Neuronal stem cell (in vitro differentiated cells): Measurements from ENCODE around the gene PDS5B.

ENCODE experiments used
- DNase-seq: peaks from one replicate; pipeline ENCODE4 v3.0.0-alpha.2; 2013; ENCODE audit warnings: low spot score
- H2AFZ ChIP-seq: one replicate; pipeline ENCODE4 v1.6.1; 2013; ENCODE audit warnings: mild to moderate bottlenecking, low read length, inconsistent platforms
- H2AK5ac ChIP-seq: 2 replicates; pipeline ENCODE4 v1.6.1; 2013; ENCODE audit warnings: low read depth, mild to moderate bottlenecking, inconsistent platforms, low read length, moderate library complexity, mixed read lengths
- H2BK120ac ChIP-seq: 2 replicates; pipeline ENCODE4 v1.6.1; 2013; ENCODE audit warnings: low read depth, mild to moderate bottlenecking, inconsistent platforms, low read length, moderate library complexity, mixed read lengths
- H2BK12ac ChIP-seq: one replicate; pipeline ENCODE4 v1.6.1; 2013; ENCODE audit warnings: low read length, inconsistent platforms
- H2BK15ac ChIP-seq: 2 replicates; pipeline ENCODE4 v1.6.1; 2013; ENCODE audit warnings: mild to moderate bottlenecking, low read length, inconsistent platforms, mixed read lengths
- H2BK5ac ChIP-seq: one replicate; pipeline ENCODE4 v1.6.1; 2013; ENCODE audit warnings: inconsistent platforms, mild to moderate bottlenecking, low read length, moderate library complexity
- H3K14ac ChIP-seq: one replicate; pipeline ENCODE4 v1.6.1; 2013; ENCODE audit warnings: low read length, inconsistent platforms
- H3K18ac ChIP-seq: 2 replicates; pipeline ENCODE4 v1.6.1; 2013; ENCODE audit warnings: low read length, inconsistent platforms
- H3K23ac ChIP-seq: 2 replicates; pipeline ENCODE4 v1.6.1; 2013; ENCODE audit warnings: low read depth, mild to moderate bottlenecking, mixed read lengths, low read length, inconsistent platforms; ENCODE audit not compliant: poor library complexity
- H3K27ac ChIP-seq: replicated peaks from 3 replicates; pipeline ENCODE4 v1.5.1; 2013; ENCODE audit warnings: low read length, inconsistent platforms
- H3K27me3 ChIP-seq, 3 experiments: 2 replicates each; pipeline ENCODE4 v1.6.1; 2013; ENCODE audit warnings: low read length in 3 of 3, mild to moderate bottlenecking in 2 of 3, inconsistent platforms in 1 of 3, low read depth in 1 of 3, mixed read lengths in 1 of 3, moderate library complexity in 1 of 3; ENCODE audit not compliant: control insufficient read depth in 3 of 3, insufficient read depth in 3 of 3
- H3K36me3 ChIP-seq, 2 donors: replicated peaks in 1 of 2; 2 replicates each; pipeline ENCODE4 v1.6.1; 2013; ENCODE audit warnings: low read length in 2 of 2; ENCODE audit not compliant: control insufficient read depth in 2 of 2, insufficient read depth in 2 of 2
- H3K4ac ChIP-seq: 2 replicates; pipeline ENCODE4 v1.6.1; 2013; ENCODE audit warnings: inconsistent platforms, mild to moderate bottlenecking, low read length, moderate library complexity
- H3K4me1 ChIP-seq, 2 donors: 1 replicate in 1 of 2; 2 replicates in 1 of 2; pipeline ENCODE4 v1.6.1; 2013; ENCODE audit warnings: low read length in 2 of 2, low read depth in 1 of 2; ENCODE audit not compliant: control insufficient read depth in 2 of 2, insufficient read depth in 1 of 2
- H3K4me2 ChIP-seq: one replicate; pipeline ENCODE4 v1.6.1; 2013; ENCODE audit warnings: mild to moderate bottlenecking, low read length, inconsistent platforms; ENCODE audit not compliant: insufficient read depth, poor library complexity, severe bottlenecking
- H3K4me3 ChIP-seq, 2 donors: 2 replicates each; pipeline ENCODE4 v1.5.1; 2013; ENCODE audit warnings: low read length in 2 of 2, mild to moderate bottlenecking in 2 of 2, inconsistent platforms in 1 of 2, moderate library complexity in 1 of 2
- H3K79me1 ChIP-seq: one replicate; pipeline ENCODE4 v1.6.1; 2013; ENCODE audit warnings: low read depth, mild to moderate bottlenecking, inconsistent platforms, low read length, moderate library complexity
- H3K9ac ChIP-seq: one replicate; pipeline ENCODE4 v1.6.1; 2013; ENCODE audit warnings: mild to moderate bottlenecking, low read depth, low read length, inconsistent platforms; ENCODE audit not compliant: poor library complexity
- H3K9me3 ChIP-seq, 2 donors: replicated peaks in 1 of 2; 2 replicates each; pipeline versions ENCODE3 to v1.6.1; 2013; ENCODE audit warnings: low read length in 2 of 2, mild to moderate bottlenecking in 2 of 2, inconsistent platforms in 1 of 2, low read depth in 1 of 2, mixed read lengths in 1 of 2, moderate library complexity in 1 of 2; ENCODE audit not compliant: control insufficient read depth in 2 of 2, insufficient read depth in 1 of 2
- H4K8ac ChIP-seq: one replicate; pipeline ENCODE4 v1.6.1; 2013; ENCODE audit warnings: low read depth, mild to moderate bottlenecking, inconsistent platforms, low read length, moderate library complexity
- H4K91ac ChIP-seq: one replicate; pipeline ENCODE4 v1.6.1; 2013; ENCODE audit warnings: low read length, low read depth, mild to moderate bottlenecking, inconsistent platforms; ENCODE audit not compliant: poor library complexity
- WGBS, 2 donors: extraction: QIAGEN DNeasy Blood & Tissue Kit; methylation state at CpG; one replicate each; pipeline ENCODE4 v1.1.7; 2013; ENCODE audit warnings: missing lambda C conversion rate in 2 of 2, mixed read lengths in 1 of 2; ENCODE audit not compliant: insufficient read length in 2 of 2, insufficient replicate concordance in 1 of 2; ENCODE audit errors: extremely low coverage in 2 of 2; 5-methylcytosine and 5-hydroxymethylcytosine counted together

The PDS5B gene

DNA sequence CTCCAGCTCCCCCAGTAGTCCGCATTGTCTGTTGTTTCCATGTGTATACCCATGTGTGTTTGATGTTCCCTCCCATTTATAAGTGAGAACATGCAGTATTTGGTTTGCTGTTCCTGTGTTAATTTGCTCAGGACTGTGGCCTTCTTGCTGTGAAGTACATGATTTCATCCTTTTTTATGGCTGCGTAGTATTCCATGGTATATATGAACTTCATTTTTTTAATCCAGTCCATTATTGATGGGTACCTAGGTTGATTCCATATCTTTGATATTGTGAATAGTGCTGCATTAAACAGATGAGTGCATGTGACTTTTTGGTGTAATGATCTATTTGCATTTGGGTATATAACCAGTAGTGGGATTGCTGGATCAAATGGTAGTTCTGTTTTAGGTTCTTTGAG lies 175.2 kb downstream of the PDS5B start:
- Histone ChIP-seq H3K4ac (no peak overlapping the region), H2AK5ac (no peak overlapping the region), H3K4me2 (no peak overlapping the region), H3K79me1 (no peaks in the 10 kb centered on the region), H3K4me3 (no peak overlapping the region), H3K27ac (no peak overlapping the region), H3K27me3 (no peaks in the 10 kb centered on the region), H3K36me3 (peaks cover 4 to 92% of the 10 kb centered on the region in 2 donors), H4K8ac (no peak overlapping the region), H3K14ac (no peak overlapping the region), H2AFZ (no peak overlapping the region), H2BK5ac (no peak overlapping the region), H2BK120ac (no peak overlapping the region), H3K18ac (no peak overlapping the region), H2BK12ac (no peak overlapping the region), H4K91ac (no peak overlapping the region), H3K9ac (no peak overlapping the region), H3K23ac (no peak overlapping the region), H3K4me1 (no peaks in the 10 kb centered on the region), H3K9me3 (peaks cover 0 to 5% of the 10 kb centered on the region in 2 donors), H2BK15ac (no peak overlapping the region)
- no peak for DNase-seq
- WGBS, 2 donors: no CpG with 5 or more reads among the region's 2 CpGs

- no peak overlapping the region for H3K18ac ChIP-seq
- no peak overlapping the region for H3K4me2 ChIP-seq
- no peak for DNase-seq
- no peak overlapping the region for H2AFZ ChIP-seq
- peaks cover 0 to 22% of the 10 kb centered on the region in 2 donors for H3K9me3 ChIP-seq
- no peaks in the 10 kb centered on the region for H3K27me3 ChIP-seq
- H4K91ac ChIP-seq: no peak overlapping the region
- peaks cover 3 to 67% of the 10 kb centered on the region in 2 donors for H3K36me3 ChIP-seq
- H3K4me1 ChIP-seq: no peaks in the 10 kb centered on the region
- H2BK12ac ChIP-seq: no peak overlapping the region
- H4K8ac ChIP-seq: no peak overlapping the region
- H3K4me3 ChIP-seq: no peak overlapping the region
- H3K14ac ChIP-seq: no peak overlapping the region
- H2BK5ac ChIP-seq: no peak overlapping the region
- no peak overlapping the region for H3K23ac ChIP-seq
- no peak overlapping the region for H3K27ac ChIP-seq
- no peak overlapping the region for H2AK5ac ChIP-seq
- H3K4ac ChIP-seq: no peak overlapping the region
- no peak overlapping the region for H3K9ac ChIP-seq
- H3K79me1 ChIP-seq: no peaks in the 10 kb centered on the region
- no peak overlapping the region for H2BK120ac ChIP-seq
- H2BK15ac ChIP-seq: no peak overlapping the region
These were observed 192.9 kb downstream of the PDS5B start for GRCh38 chr13:32779119-32779518.

DNA sequence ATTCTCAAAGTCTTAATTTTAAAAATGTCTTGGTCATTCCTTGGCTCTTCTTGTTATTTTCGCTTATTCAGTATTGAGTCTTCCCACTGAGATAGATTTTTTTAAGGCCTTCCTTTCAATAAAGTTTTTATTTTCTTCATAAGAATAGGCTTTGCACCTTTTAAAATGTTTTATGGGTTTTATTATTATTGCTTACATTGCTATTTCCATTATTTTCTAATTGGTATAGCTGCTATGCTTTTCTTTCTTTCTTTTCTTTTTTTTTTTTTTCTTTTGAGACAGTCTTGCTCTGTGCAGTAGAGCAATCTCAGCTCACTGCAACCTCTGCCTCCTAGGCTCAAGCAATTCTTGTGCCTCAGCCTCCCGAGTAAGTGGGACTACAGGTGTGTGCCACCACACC lies 195.7 kb downstream of the PDS5B start:
- no peak overlapping the region for H2BK120ac ChIP-seq
- H3K4me2 ChIP-seq: no peak overlapping the region
- H4K8ac ChIP-seq: no peak overlapping the region
- H2AK5ac ChIP-seq: no peak overlapping the region
- H3K14ac ChIP-seq: no peak overlapping the region
- H3K27ac ChIP-seq: no peak overlapping the region
- H2BK5ac ChIP-seq: no peak overlapping the region
- H3K4me3 ChIP-seq: no peak overlapping the region
- H3K36me3 ChIP-seq: peaks cover 0 to 40% of the 10 kb centered on the region in 2 donors
- no peaks in the 10 kb centered on the region for H3K79me1 ChIP-seq
- no peaks in the 10 kb centered on the region for H3K27me3 ChIP-seq
- no peak overlapping the region for H3K9ac ChIP-seq
- peaks cover 0 to 22% of the 10 kb centered on the region in 2 donors for H3K9me3 ChIP-seq
- no peak for DNase-seq
- no peak overlapping the region for H3K4ac ChIP-seq
- no peak overlapping the region for H2BK12ac ChIP-seq
- no peak overlapping the region for H3K23ac ChIP-seq
- no peak overlapping the region for H3K18ac ChIP-seq
- H2BK15ac ChIP-seq: no peak overlapping the region
- H3K4me1 ChIP-seq: no peaks in the 10 kb centered on the region
- no peak overlapping the region for H4K91ac ChIP-seq
- no CpG with 5 or more reads among the region's 2 CpGs for WGBS, 2 donors
- no peak overlapping the region for H2AFZ ChIP-seq

- Histone ChIP-seq H3K27me3 (no peaks in the 10 kb centered on the region), H3K4me2 (no peak overlapping the region)
These were observed 196.8 kb downstream of the PDS5B start for GRCh38 chr13:32783067-32783466.

More at GRCh38 chr13:32783067-32783466, 196.8 kb downstream of the PDS5B start:
- Histone ChIP-seq H3K23ac (no peak overlapping the region), H3K4me3 (no peak overlapping the region), H3K18ac (no peak overlapping the region), H2AK5ac (no peak overlapping the region), H3K9ac (no peak overlapping the region), H2BK15ac (no peak overlapping the region), H2BK12ac (no peak overlapping the region), H2AFZ (no peak overlapping the region), H3K14ac (no peak overlapping the region), H2BK5ac (no peak overlapping the region), H4K8ac (no peak overlapping the region), H3K79me1 (no peaks in the 10 kb centered on the region), H3K9me3 (peaks cover 0 to 21% of the 10 kb centered on the region in 2 donors), H3K36me3 (peaks cover 0 to 29% of the 10 kb centered on the region in 2 donors), H3K27ac (no peak overlapping the region), H4K91ac (no peak overlapping the region), H3K4ac (no peak overlapping the region), H2BK120ac (no peak overlapping the region), H3K4me1 (no peaks in the 10 kb centered on the region)
- DNase-seq: no peak
- no CpG with 5 or more reads among the region's 3 CpGs for WGBS, 2 donors
